ENCODE measurements around the gene TBC1D10A.

Gene TBC1D10A

DNA sequence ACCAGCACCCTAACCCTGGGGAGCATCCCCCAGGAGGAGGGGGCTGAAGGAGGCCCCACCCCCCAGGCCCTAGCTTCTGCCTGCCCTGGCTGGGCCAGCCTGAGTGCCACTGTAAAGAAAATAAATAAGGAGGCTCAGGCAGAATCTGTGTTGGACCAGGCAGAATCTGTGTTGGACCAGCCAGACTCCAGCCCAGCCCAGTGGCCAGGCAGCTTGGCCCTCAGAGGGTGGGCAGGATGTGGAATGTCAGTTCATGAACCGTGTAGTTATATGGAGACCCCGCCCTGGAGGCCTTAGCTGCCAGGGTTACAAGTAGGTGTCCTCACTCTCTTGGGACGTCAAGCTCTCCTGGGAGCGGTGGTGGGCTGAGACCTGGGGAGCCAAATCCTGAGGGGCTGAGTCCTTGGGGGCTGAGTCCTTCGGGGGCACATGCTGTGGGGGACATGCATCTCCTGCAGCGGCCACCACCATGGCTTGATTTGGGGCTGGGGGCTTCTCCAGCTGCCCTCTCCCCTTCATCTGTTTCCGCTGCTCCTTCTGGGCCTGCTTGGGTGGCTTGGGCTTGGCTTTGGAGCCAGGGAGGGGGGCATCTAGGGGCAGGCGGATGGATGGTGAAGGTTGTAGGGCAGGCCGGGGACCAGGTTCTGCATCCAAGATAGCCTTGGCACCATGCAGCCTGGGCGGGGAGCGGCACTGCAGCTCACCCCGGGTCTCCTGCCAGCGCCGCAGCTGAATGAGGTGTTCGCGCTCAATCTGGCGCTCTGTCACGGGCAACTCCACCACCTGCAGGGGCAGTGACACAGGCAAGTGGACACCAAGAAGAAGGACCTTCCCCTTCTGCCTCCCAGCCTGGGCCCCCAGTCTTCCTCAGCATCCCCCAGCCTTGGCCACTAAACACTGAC is 34.4 kb downstream of the TBC1D10A start (continued):
- TF ChIP-seq POU6F1 (CRISPR knock-in tag; IDR thresholded peaks at IDR 0.05; ENCODE audit: borderline replicate concordance, low read depth) (no peak), PPARA (CRISPR knock-in tag; IDR thresholded peaks at IDR 0.05; ENCODE audit: borderline replicate concordance) (no peak), OSR1 (CRISPR knock-in tag; IDR thresholded peaks at IDR 0.05) (no peak), BACH2 (CRISPR knock-in tag; IDR thresholded peaks at IDR 0.05; ENCODE audit: borderline replicate concordance) (no peak), TSHZ2 (CRISPR knock-in tag; IDR thresholded peaks at IDR 0.05) (no peak), ZFP30 (CRISPR knock-in tag; IDR thresholded peaks at IDR 0.05) (no peak), TOX (CRISPR knock-in tag; IDR thresholded peaks at IDR 0.05; ENCODE audit: borderline replicate concordance) (no peak), ZFP3 (CRISPR knock-in tag; IDR thresholded peaks at IDR 0.05) (no peak)

- no peak for ATAC-seq
- TF ChIP-seq TSHZ2 (CRISPR knock-in tag; IDR thresholded peaks at IDR 0.05) (no peak), PPARA (CRISPR knock-in tag; IDR thresholded peaks at IDR 0.05; ENCODE audit: borderline replicate concordance) (no peak), ZC3H10 (CRISPR knock-in tag; IDR thresholded peaks at IDR 0.05) (no peak), ZNF565 (CRISPR knock-in tag; conservative IDR thresholded peaks at IDR 0.05; ENCODE audit: low read depth) (no peak), TCF4 (CRISPR knock-in tag; IDR thresholded peaks at IDR 0.05; ENCODE audit: borderline replicate concordance) (no peak), ARNTL (CRISPR knock-in tag; IDR thresholded peaks at IDR 0.05; ENCODE audit: borderline replicate concordance, low read depth) (no peak), RARB (CRISPR knock-in tag; IDR thresholded peaks at IDR 0.05) (no peak), ZFP3 (CRISPR knock-in tag; IDR thresholded peaks at IDR 0.05) (no peak), ISL1 (CRISPR knock-in tag; IDR thresholded peaks at IDR 0.05) (no peak), OSR1 (CRISPR knock-in tag; IDR thresholded peaks at IDR 0.05) (no peak)
- TF ChIP-seq, protein P1, sequence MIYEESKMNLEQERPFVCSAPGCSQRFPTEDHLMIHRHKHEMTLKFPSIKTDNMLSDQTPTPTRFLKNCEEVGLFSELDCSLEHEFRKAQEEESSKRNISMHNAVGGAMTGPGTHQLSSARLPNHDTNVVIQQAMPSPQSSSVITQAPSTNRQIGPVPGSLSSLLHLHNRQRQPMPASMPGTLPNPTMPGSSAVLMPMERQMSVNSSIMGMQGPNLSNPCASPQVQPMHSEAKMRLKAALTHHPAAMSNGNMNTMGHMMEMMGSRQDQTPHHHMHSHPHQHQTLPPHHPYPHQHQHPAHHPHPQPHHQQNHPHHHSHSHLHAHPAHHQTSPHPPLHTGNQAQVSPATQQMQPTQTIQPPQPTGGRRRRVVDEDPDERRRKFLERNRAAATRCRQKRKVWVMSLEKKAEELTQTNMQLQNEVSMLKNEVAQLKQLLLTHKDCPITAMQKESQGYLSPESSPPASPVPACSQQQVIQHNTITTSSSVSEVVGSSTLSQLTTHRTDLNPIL (CRISPR knock-in tag; IDR thresholded peaks at IDR 0.05; ENCODE audit: low read depth) = no peak
These were observed 35.5 kb downstream of the TBC1D10A start for GRCh38 chr22:30291058-30291892.

DNA sequence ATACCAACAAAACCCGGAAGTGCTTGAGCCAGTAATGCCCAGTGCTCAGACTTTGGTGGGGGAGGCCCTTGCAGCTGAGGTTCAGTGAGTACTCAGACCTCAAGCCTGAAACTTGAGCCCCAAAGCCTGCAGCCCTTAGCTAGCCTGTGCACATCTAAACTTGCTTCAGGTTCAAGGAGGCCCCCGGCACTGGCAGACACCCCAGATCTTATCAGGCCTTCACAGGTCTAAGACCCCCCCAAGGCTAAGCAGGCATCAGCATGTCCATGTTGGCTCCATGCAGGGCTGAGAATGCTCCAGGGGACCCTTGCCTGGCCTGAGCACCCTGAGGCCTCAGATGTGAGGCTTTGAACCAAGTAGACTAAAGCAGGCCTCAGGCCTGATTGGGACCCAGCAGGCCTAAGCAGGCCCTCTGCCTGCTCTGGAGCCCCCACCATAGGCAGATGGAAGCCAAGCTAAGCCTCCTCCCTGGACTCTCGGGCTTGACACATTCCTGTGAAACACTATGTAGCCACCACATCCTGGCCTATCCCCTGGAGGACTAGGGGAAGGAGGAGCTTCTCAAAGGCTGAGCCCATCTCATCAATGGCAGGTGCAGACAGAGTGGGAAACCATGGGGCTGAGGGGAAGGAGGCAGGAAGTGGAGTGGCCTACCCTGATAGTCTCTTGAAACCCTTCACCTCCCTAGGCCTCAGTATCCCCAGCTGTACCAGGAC is 36.2 kb downstream of the TBC1D10A start:
- no peak for ATAC-seq
- TF ChIP-seq, protein P2, sequence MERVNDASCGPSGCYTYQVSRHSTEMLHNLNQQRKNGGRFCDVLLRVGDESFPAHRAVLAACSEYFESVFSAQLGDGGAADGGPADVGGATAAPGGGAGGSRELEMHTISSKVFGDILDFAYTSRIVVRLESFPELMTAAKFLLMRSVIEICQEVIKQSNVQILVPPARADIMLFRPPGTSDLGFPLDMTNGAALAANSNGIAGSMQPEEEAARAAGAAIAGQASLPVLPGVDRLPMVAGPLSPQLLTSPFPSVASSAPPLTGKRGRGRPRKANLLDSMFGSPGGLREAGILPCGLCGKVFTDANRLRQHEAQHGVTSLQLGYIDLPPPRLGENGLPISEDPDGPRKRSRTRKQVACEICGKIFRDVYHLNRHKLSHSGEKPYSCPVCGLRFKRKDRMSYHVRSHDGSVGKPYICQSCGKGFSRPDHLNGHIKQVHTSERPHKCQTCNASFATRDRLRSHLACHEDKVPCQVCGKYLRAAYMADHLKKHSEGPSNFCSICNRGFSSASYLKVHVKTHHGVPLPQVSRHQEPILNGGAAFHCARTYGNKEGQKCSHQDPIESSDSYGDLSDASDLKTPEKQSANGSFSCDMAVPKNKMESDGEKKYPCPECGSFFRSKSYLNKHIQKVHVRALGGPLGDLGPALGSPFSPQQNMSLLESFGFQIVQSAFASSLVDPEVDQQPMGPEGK (CRISPR knock-in tag; IDR thresholded peaks at IDR 0.05; ENCODE audit: borderline replicate concordance) = no peak
- TF ChIP-seq ISL1 (CRISPR knock-in tag; IDR thresholded peaks at IDR 0.05) (no peak), RARB (CRISPR knock-in tag; IDR thresholded peaks at IDR 0.05) (no peak), PPARA (CRISPR knock-in tag; IDR thresholded peaks at IDR 0.05; ENCODE audit: borderline replicate concordance) (no peak), ZC3H10 (CRISPR knock-in tag; IDR thresholded peaks at IDR 0.05) (no peak), ZNF565 (CRISPR knock-in tag; conservative IDR thresholded peaks at IDR 0.05; ENCODE audit: low read depth) (no peak)
- TF ChIP-seq, protein P3, sequence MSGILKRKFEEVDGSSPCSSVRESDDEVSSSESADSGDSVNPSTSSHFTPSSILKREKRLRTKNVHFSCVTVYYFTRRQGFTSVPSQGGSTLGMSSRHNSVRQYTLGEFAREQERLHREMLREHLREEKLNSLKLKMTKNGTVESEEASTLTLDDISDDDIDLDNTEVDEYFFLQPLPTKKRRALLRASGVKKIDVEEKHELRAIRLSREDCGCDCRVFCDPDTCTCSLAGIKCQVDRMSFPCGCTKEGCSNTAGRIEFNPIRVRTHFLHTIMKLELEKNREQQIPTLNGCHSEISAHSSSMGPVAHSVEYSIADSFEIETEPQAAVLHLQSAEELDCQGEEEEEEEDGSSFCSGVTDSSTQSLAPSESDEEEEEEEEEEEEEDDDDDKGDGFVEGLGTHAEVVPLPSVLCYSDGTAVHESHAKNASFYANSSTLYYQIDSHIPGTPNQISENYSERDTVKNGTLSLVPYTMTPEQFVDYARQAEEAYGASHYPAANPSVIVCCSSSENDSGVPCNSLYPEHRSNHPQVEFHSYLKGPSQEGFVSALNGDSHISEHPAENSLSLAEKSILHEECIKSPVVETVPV (CRISPR knock-in tag; IDR thresholded peaks at IDR 0.05) = no peak
